H1 (cell line): Measurements from ENCODE around the gene TMEM108. TPM values are rescaled to one million over a fixed set of nuclear protein-coding genes. Genes with fewer than 3 reads are reported as not detected.

Source experiments
- CTCF ChIA-PET: fragments of 300-600 bp; sonication (Branson Sonifier 250); formaldehyde crosslinking; loops from one replicate; lab custom pipeline; 2021; ENCODE audit not compliant: partially characterized antibody; lab: Charles Lee
- POLR2A ChIA-PET: fragments of 300-600 bp; sonication (Branson Sonifier 250); formaldehyde crosslinking; loops from one replicate; lab custom pipeline; 2021; ENCODE audit warnings: inconsistent platforms; ENCODE audit not compliant: partially characterized antibody; lab: Charles Lee
- DNase-seq, 2 experiments: peaks; one replicate each; pipeline versions ENCODE4 v3.0.0 to v3.0.0-alpha.2; 2010 to 2022; ENCODE audit warnings: low spot score in 2 of 2, low read depth in 1 of 2, mixed read lengths in 1 of 2
- FAIRE-seq: peaks from 2 replicates; lab custom pipeline; 2011; peaks lifted over from hg19 to GRCh38; lab: Jason Lieb, UNC
- H2AFZ ChIP-seq: 2 replicates; pipeline ENCODE4 v1.8.1; 2012; ENCODE audit warnings: low read length, inconsistent platforms
- H2AK5ac ChIP-seq: 2 replicates; pipeline ENCODE4 v1.6.1; 2013; ENCODE audit warnings: low read depth, low read length
- H2BK120ac ChIP-seq: replicated peaks from 2 replicates; pipeline ENCODE3; 2013; ENCODE audit warnings: low read depth, low read length, inconsistent platforms
- H2BK12ac ChIP-seq: 2 replicates; pipeline ENCODE4 v1.6.1; 2013; ENCODE audit warnings: low read depth, low read length
- H2BK15ac ChIP-seq: 2 replicates; pipeline ENCODE4 v1.6.1; 2013; ENCODE audit warnings: low read length
- H2BK20ac ChIP-seq: 2 replicates; pipeline ENCODE4 v1.6.1; 2013; ENCODE audit warnings: low read length
- H2BK5ac ChIP-seq: 2 replicates; pipeline ENCODE4 v1.6.1; 2013; ENCODE audit warnings: low read depth, low read length
- H3K14ac ChIP-seq: 2 replicates; pipeline ENCODE4 v1.6.1; 2013; ENCODE audit warnings: inconsistent platforms; ENCODE audit not compliant: insufficient read length
- H3K18ac ChIP-seq: 2 replicates; pipeline ENCODE4 v1.6.1; 2013; ENCODE audit warnings: low read length; ENCODE audit errors: extremely low read depth
- H3K23ac ChIP-seq: 2 replicates; pipeline ENCODE4 v1.6.1; 2013; ENCODE audit warnings: inconsistent platforms; ENCODE audit not compliant: insufficient read length
- H3K23me2 ChIP-seq: 2 replicates; pipeline ENCODE4 v1.6.1; 2013; ENCODE audit warnings: low read depth, low read length
- H3K27ac ChIP-seq: 2 replicates; pipeline ENCODE4 v1.6.1; 2011; ENCODE audit warnings: low read depth, low read length, inconsistent platforms
- H3K27me3 ChIP-seq, 4 experiments: replicated peaks in 1 of 4; 1 replicate in 1 of 4; 2 replicates in 3 of 4; pipeline versions ENCODE4 v1.6.1 to v1.8.1; 2011 to 2013; ENCODE audit warnings: low read length in 3 of 4, mild to moderate bottlenecking in 3 of 4, inconsistent platforms in 2 of 4, mixed read lengths in 2 of 4, moderate library complexity in 1 of 4; ENCODE audit not compliant: control insufficient read depth in 3 of 4, insufficient read depth in 3 of 4; ENCODE audit errors: extremely low read depth in 1 of 4
- H3K36me3 ChIP-seq, 4 experiments: 2 replicates each; pipeline versions ENCODE4 v1.6.1 to v1.8.1; 2011 to 2013; ENCODE audit warnings: mild to moderate bottlenecking in 4 of 4, low read length in 3 of 4, moderate library complexity in 2 of 4, control low read depth in 1 of 4, inconsistent platforms in 1 of 4; ENCODE audit not compliant: insufficient read depth in 4 of 4, control insufficient read depth in 2 of 4
- H3K4ac ChIP-seq: replicated peaks from 2 replicates; pipeline ENCODE3; 2013; ENCODE audit warnings: low read length, low read depth, mixed read lengths, inconsistent platforms; ENCODE audit not compliant: insufficient read length
- H3K4me1 ChIP-seq, 4 experiments: replicated peaks in 1 of 4; 1 replicate in 1 of 4; 2 replicates in 3 of 4; pipeline versions ENCODE4 v1.6.1 to v1.8.1; 2011 to 2013; ENCODE audit warnings: low read length in 3 of 4, inconsistent platforms in 2 of 4, mixed read lengths in 1 of 4; ENCODE audit not compliant: insufficient read depth in 4 of 4, control insufficient read depth in 3 of 4
- H3K4me2 ChIP-seq, 2 experiments: 2 replicates each; pipeline versions ENCODE4 v1.6.1 to v1.8.1; 2011 to 2013; ENCODE audit warnings: low read depth in 2 of 2, low read length in 2 of 2, control low read depth in 1 of 2, inconsistent platforms in 1 of 2, mild to moderate bottlenecking in 1 of 2; ENCODE audit not compliant: insufficient read depth in 1 of 2
- H3K4me3 ChIP-seq, 4 experiments: fragments of 200-600, 300-600 bp in 1 of 4; sonication (generic), shearing (Covaris generic), sonication (Bioruptor Twin) in 1 of 4; 2 replicates each; pipeline versions ENCODE4 v1.5.1 to v1.8.1; 2011 to 2016; ENCODE audit warnings: low read length in 4 of 4, low read depth in 3 of 4, control low read depth in 2 of 4, inconsistent platforms in 2 of 4, mild to moderate bottlenecking in 2 of 4, mixed read lengths in 1 of 4, moderate library complexity in 1 of 4; ENCODE audit not compliant: insufficient read depth in 2 of 4; ENCODE audit errors: extremely low read depth in 1 of 4
- H3K56ac ChIP-seq: replicated peaks from 2 replicates; pipeline ENCODE3; 2013; ENCODE audit warnings: low read depth, mild to moderate bottlenecking, mixed read lengths, low read length, inconsistent platforms; ENCODE audit not compliant: insufficient read length
- H3K79me1 ChIP-seq: 2 replicates; pipeline ENCODE4 v1.6.1; 2013; ENCODE audit warnings: low read depth, low read length, control low read depth
- H3K79me2 ChIP-seq, 2 experiments: 2 replicates each; pipeline versions ENCODE4 v1.6.1 to v1.8.1; 2012 to 2013; ENCODE audit warnings: low read length in 2 of 2, mild to moderate bottlenecking in 2 of 2, inconsistent platforms in 1 of 2; ENCODE audit not compliant: insufficient read depth in 2 of 2, control insufficient read depth in 1 of 2
- H3K9ac ChIP-seq, 4 experiments: replicated peaks in 1 of 4; 1 replicate in 1 of 4; 2 replicates in 3 of 4; pipeline versions ENCODE4 v1.6.1 to v1.8.1; 2011 to 2013; ENCODE audit warnings: low read depth in 3 of 4, low read length in 3 of 4, control low read depth in 2 of 4, mild to moderate bottlenecking in 2 of 4, moderate library complexity in 2 of 4, inconsistent platforms in 1 of 4; ENCODE audit errors: extremely low read depth in 1 of 4
- H3K9me3 ChIP-seq, 2 experiments: 2 replicates each; pipeline versions ENCODE4 v1.6.1 to v1.8.1; 2012 to 2013; ENCODE audit warnings: mild to moderate bottlenecking in 2 of 2, moderate library complexity in 2 of 2, control low read depth in 1 of 2, inconsistent platforms in 1 of 2, low read depth in 1 of 2, low read length in 1 of 2, mixed read lengths in 1 of 2; ENCODE audit not compliant: insufficient read depth in 2 of 2
- H4K20me1 ChIP-seq, 2 experiments: replicated peaks in 1 of 2; 2 replicates each; pipeline versions ENCODE3 to v1.8.1; 2011 to 2013; ENCODE audit warnings: inconsistent platforms in 2 of 2, low read length in 2 of 2, mild to moderate bottlenecking in 1 of 2; ENCODE audit not compliant: insufficient read depth in 2 of 2, control insufficient read depth in 1 of 2
- H4K5ac ChIP-seq: 2 replicates; pipeline ENCODE4 v1.6.1; 2013; ENCODE audit warnings: low read length, low read depth, mixed read lengths, inconsistent platforms; ENCODE audit not compliant: insufficient read length
- H4K8ac ChIP-seq: 2 replicates; pipeline ENCODE4 v1.8.0; 2013; ENCODE audit warnings: mild to moderate bottlenecking, moderate library complexity, low read length, inconsistent platforms; ENCODE audit not compliant: insufficient read depth; ENCODE audit errors: extremely low read depth
- H4K91ac ChIP-seq: replicated peaks from 2 replicates; pipeline ENCODE3; 2013; ENCODE audit warnings: low read length, mixed read lengths, inconsistent platforms; ENCODE audit not compliant: insufficient read length
- CBX5 ChIP-seq: fragments of 300-800, 300-1000 bp; sonication (generic); IDR thresholded peaks from 2 replicates; pipeline ENCODE4 v1.7.1; 2016; ENCODE audit warnings: antibody characterized with exemption, low read length, low read depth
- POU5F1 ChIP-seq: IDR thresholded peaks from 2 replicates; pipeline ENCODE4 v1.6.1; 2011; ENCODE audit warnings: low read depth, mild to moderate bottlenecking, low read length, moderate library complexity
- SAP30 ChIP-seq: fragments of 300-600 bp; sonication (generic); IDR thresholded peaks from 2 replicates; pipeline ENCODE4 v1.7.1; 2012; ENCODE audit warnings: low read length, moderate library complexity, mild to moderate bottlenecking, inconsistent platforms; ENCODE audit not compliant: insufficient read depth, insufficient replicate concordance
- SP1 ChIP-seq: IDR thresholded peaks from 2 replicates; pipeline ENCODE4 v1.6.1; 2011; ENCODE audit warnings: low read depth, low read length
- TAF1 ChIP-seq: IDR thresholded peaks from 2 replicates; pipeline ENCODE4 v1.6.1; 2011; ENCODE audit warnings: mild to moderate bottlenecking, low read depth, low read length
- TBP ChIP-seq: IDR thresholded peaks from 2 replicates; pipeline ENCODE4 v1.6.1; 2011; ENCODE audit warnings: low read depth, low read length, improper control_type of control experiment
- WGBS, 2 experiments: shearing (Covaris generic) in 1 of 2; methylation state at CpG; one replicate each; pipeline versions ENCODE4 v1.1.6 to v1.1.7; 2013 to 2015; ENCODE audit warnings: low lambda C conversion rate in 2 of 2, mixed read lengths in 2 of 2, inconsistent platforms in 1 of 2, low coverage in 1 of 2, missing lambda C conversion rate in 1 of 2; ENCODE audit not compliant: insufficient replicate concordance in 2 of 2, insufficient coverage in 1 of 2, insufficient read length in 1 of 2; ENCODE audit errors: extremely low coverage in 1 of 2, missing lambda C conversion rate in 1 of 2; 5-methylcytosine and 5-hydroxymethylcytosine counted together
- polyA plus RNA-seq, 7 experiments: library from polyadenylated mRNA; depleted of rRNA in 3 of 7; stranded (reverse) in 5 of 7; unstranded in 2 of 7; fragments of >200 nt in 5 of 7; fragments of 200-250 nt in 2 of 7; gene quantifications; 1 replicate in 5 of 7; 2 replicates in 1 of 7; 4 replicates in 1 of 7; pipeline versions ENCODE4 v1.2.1 to v1.2.3, GENCODE V29; 2011 to 2013; ENCODE audit warnings: missing spikeins in 2 of 7, mixed read lengths in 2 of 7
- total RNA-seq: library from RNA; stranded (reverse); fragmentation: NEBNext Ultra II Directional; extraction: Animal tissue kit (Norgen Biotek cat#: 25700); gene quantifications from 2 replicates; pipeline ENCODE4 v1.2.1, GENCODE V29; 2021
- TF ChIP-seq, protein P1 (sequence below), 3 experiments: IDR thresholded peaks; 1 replicate in 2 of 3; 2 replicates in 1 of 3; pipeline versions ENCODE4 v1.5.1 to v1.6.1; 2011; ENCODE audit warnings: low read length in 3 of 3, mild to moderate bottlenecking in 3 of 3, inconsistent platforms in 2 of 3, low read depth in 1 of 3, moderate library complexity in 1 of 3; ENCODE audit not compliant: insufficient read depth in 1 of 3; ENCODE audit errors: control extremely low read depth in 1 of 3
- TF ChIP-seq, protein P2 (sequence below): IDR thresholded peaks from 2 replicates; pipeline ENCODE4 v1.6.1; 2012; ENCODE audit warnings: low read length, inconsistent platforms

TMEM108 gene
- total and polyA plus RNA-seq, 2 of the 8 experiments (the other 6 are each of a cell fraction or from before 2014, with no cell fraction given): 14.3 to 16.2 TPM

DNA sequence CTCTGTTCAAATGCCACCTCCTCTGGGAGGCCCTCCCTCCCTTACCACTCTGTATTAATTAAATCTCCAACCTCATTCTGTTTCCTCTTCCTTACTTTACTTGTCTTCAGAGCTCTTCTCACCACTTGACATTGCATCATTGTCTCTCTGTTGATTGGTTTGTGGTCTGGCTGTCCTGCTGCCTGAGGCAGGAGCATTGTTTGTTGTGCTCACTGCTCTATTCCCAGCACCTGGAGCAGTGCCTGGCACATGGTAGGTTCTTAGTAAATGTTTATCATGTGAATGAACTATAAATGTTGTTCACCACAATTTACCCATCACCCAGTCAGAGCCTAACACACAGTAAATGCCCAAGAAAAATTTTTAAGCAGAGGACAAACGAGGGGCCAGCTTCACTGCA is 355.0 kb downstream of the TMEM108 start:
- no peaks in the 10 kb centered on the region for H3K79me1 ChIP-seq
- H3K14ac ChIP-seq: no peak overlapping the region
- no peak overlapping the region for H2BK15ac ChIP-seq
- no peaks in the 10 kb centered on the region for H3K23me2 ChIP-seq
- H4K5ac ChIP-seq: no peak overlapping the region
- no peaks in the 10 kb centered on the region for H3K79me2 ChIP-seq
- H3K56ac ChIP-seq: no peak overlapping the region
- TF ChIP-seq, protein P1, sequence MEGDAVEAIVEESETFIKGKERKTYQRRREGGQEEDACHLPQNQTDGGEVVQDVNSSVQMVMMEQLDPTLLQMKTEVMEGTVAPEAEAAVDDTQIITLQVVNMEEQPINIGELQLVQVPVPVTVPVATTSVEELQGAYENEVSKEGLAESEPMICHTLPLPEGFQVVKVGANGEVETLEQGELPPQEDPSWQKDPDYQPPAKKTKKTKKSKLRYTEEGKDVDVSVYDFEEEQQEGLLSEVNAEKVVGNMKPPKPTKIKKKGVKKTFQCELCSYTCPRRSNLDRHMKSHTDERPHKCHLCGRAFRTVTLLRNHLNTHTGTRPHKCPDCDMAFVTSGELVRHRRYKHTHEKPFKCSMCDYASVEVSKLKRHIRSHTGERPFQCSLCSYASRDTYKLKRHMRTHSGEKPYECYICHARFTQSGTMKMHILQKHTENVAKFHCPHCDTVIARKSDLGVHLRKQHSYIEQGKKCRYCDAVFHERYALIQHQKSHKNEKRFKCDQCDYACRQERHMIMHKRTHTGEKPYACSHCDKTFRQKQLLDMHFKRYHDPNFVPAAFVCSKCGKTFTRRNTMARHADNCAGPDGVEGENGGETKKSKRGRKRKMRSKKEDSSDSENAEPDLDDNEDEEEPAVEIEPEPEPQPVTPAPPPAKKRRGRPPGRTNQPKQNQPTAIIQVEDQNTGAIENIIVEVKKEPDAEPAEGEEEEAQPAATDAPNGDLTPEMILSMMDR (IDR thresholded peaks at IDR 0.05; ENCODE audit: control extremely low read depth in 1 of 3, insufficient read depth in 1 of 3, low read depth in 1 of 3, low read length in 3 of 3): no peak
- TF ChIP-seq SP1: no peak
- TF ChIP-seq CBX5: no peak
- no peak for TF ChIP-seq POU5F1
- no peak for TF ChIP-seq TBP
- TF ChIP-seq, protein P2, sequence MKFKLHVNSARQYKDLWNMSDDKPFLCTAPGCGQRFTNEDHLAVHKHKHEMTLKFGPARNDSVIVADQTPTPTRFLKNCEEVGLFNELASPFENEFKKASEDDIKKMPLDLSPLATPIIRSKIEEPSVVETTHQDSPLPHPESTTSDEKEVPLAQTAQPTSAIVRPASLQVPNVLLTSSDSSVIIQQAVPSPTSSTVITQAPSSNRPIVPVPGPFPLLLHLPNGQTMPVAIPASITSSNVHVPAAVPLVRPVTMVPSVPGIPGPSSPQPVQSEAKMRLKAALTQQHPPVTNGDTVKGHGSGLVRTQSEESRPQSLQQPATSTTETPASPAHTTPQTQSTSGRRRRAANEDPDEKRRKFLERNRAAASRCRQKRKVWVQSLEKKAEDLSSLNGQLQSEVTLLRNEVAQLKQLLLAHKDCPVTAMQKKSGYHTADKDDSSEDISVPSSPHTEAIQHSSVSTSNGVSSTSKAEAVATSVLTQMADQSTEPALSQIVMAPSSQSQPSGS: no peak
- no peak for TF ChIP-seq TAF1
- TF ChIP-seq SAP30: no peak
- DNase-seq (no peak), FAIRE-seq (no peak)
- H2BK5ac ChIP-seq: no peak overlapping the region
- no peak overlapping the region for H2BK12ac ChIP-seq
- no peak overlapping the region for H3K23ac ChIP-seq
- H4K20me1 ChIP-seq: no peaks in the 10 kb centered on the region
- H3K27me3 ChIP-seq: no peaks in the 10 kb centered on the region
- H3K9ac ChIP-seq: no peak overlapping the region
- H3K4me1 ChIP-seq: no peaks in the 10 kb centered on the region
- H4K91ac ChIP-seq: no peak overlapping the region
- no peak overlapping the region for H2BK20ac ChIP-seq
- H3K18ac ChIP-seq: no peak overlapping the region
- no peak overlapping the region for H3K4me3 ChIP-seq
- CTCF ChIA-PET: interaction anchor here (0.5 to 6.2 kb wide), 7 partner anchors 9 to 662 kb away, joined by 3 to 40 read pairs (median 7); no protein-coding TSS in a partner anchor
- H3K36me3 ChIP-seq: no peaks in the 10 kb centered on the region; a peak in 1 of 8 replicates
- no peak overlapping the region for H3K27ac ChIP-seq
- H2AFZ ChIP-seq: no peak overlapping the region
- H2BK120ac ChIP-seq: no peak overlapping the region
- 86% methylated on average over 1 of the region's 1 CpG; no CpG with 5 or more reads in 1 of the 2 experiments for WGBS, 2 experiments
- H4K8ac ChIP-seq: no peak overlapping the region
- POLR2A ChIA-PET: interaction anchor here (1.2 kb wide), 1 partner anchor 185 kb away, joined by 3 read pairs; no protein-coding TSS in a partner anchor
- H3K9me3 ChIP-seq: no peaks in the 10 kb centered on the region
- H2AK5ac ChIP-seq: no peak overlapping the region
- no peak overlapping the region for H3K4ac ChIP-seq
- no peak overlapping the region for H3K4me2 ChIP-seq
